Choroid plexus epithelial cell (primary cell): ENCODE measurements around the gene FNTB.

Experiments
- DNase-seq: peaks from one replicate; pipeline ENCODE4 v3.0.0-alpha.2; 2010; ENCODE audit warnings: low read depth
- H3K4me3 ChIP-seq: 2 replicates; pipeline ENCODE4 v1.5.1; 2011; ENCODE audit warnings: low read depth, mild to moderate bottlenecking, control low read depth, low read length, moderate library complexity
- CTCF ChIP-seq: conservative IDR thresholded peaks from 2 replicates; pipeline ENCODE4 v1.5.1; 2011; ENCODE audit warnings: low read depth, mild to moderate bottlenecking, control low read depth, inconsistent platforms, low read length, moderate library complexity

Gene FNTB

GRCh38 chr14:64953310-64953654 lies 33.4 kb upstream of the FNTB start:
- DNase-seq, result no peak
- no peak overlapping the region for H3K4me3 ChIP-seq
- TF ChIP-seq CTCF, result no peak

- no peak for TF ChIP-seq CTCF
- DNase-seq, result no peak
These were observed 33.0 kb upstream of the FNTB start for GRCh38 chr14:64953661-64954060.

GRCh38 chr14:64954491-64955240 lies 32.0 kb upstream of the FNTB start:
- H3K4me3 ChIP-seq, result no peak overlapping the region
- TF ChIP-seq CTCF, result no peak
- DNase-seq, result no peak

More at GRCh38 chr14:64953661-64954060, 33.0 kb upstream of the FNTB start:
- H3K4me3 ChIP-seq, result no peak overlapping the region

GRCh38 chr14:64955297-64955696 lies 31.4 kb upstream of the FNTB start:
- H3K4me3 ChIP-seq, result no peak overlapping the region
- DNase-seq, result no peak
- no peak for TF ChIP-seq CTCF

- no peak overlapping the region for H3K4me3 ChIP-seq
- TF ChIP-seq CTCF, result no peak
- DNase-seq, result no peak
These were observed 29.8 kb upstream of the FNTB start for GRCh38 chr14:64956697-64957406.

- DNase-seq, result no peak
- no peak overlapping the region for H3K4me3 ChIP-seq
- no peak for TF ChIP-seq CTCF
These were observed 28.5 kb upstream of the FNTB start for GRCh38 chr14:64958201-64958600.

- no peak for DNase-seq
- no peak for TF ChIP-seq CTCF
- no peak overlapping the region for H3K4me3 ChIP-seq
These were observed 28.0 kb upstream of the FNTB start for GRCh38 chr14:64958743-64959142.
